Kidney (tissue), 14 donors: Measurements from ENCODE around the gene GPR6. TPM values are rescaled to one million over a fixed set of nuclear protein-coding genes. Genes with fewer than 3 reads are reported as not detected.

Experiments
- DNase-seq, 5 donors: peaks; one replicate each; pipeline ENCODE4 v3.0.0-alpha.2; 2013 to 2020
- FAIRE-seq: peaks from 2 replicates; lab custom pipeline; 2012; peaks lifted over from hg19 to GRCh38; lab: Jason Lieb, UNC
- H3K27ac ChIP-seq, 2 donors: one replicate each; pipeline ENCODE4 v1.7.0; 2013; ENCODE audit warnings: low read depth in 2 of 2, low read length in 2 of 2, inconsistent platforms in 1 of 2
- H3K27me3 ChIP-seq: one replicate; pipeline ENCODE4 v1.7.1; 2013; ENCODE audit warnings: low read length, inconsistent platforms; ENCODE audit not compliant: control insufficient read depth, insufficient read depth
- H3K36me3 ChIP-seq, 3 donors: one replicate each; pipeline versions ENCODE4 v1.7.0 to v1.7.1; 2013; ENCODE audit warnings: low read length in 3 of 3, control low read depth in 1 of 3, inconsistent platforms in 1 of 3; ENCODE audit not compliant: insufficient read depth in 3 of 3, control insufficient read depth in 2 of 3
- H3K4me1 ChIP-seq, 3 donors: one replicate each; pipeline versions ENCODE4 v1.7.0 to v1.7.1; 2013; ENCODE audit warnings: low read length in 3 of 3, inconsistent platforms in 1 of 3, low read depth in 1 of 3; ENCODE audit not compliant: control insufficient read depth in 2 of 3, insufficient read depth in 2 of 3
- H3K4me3 ChIP-seq, 3 donors: one replicate each; pipeline versions ENCODE4 v1.7.0 to v1.8.1; 2013; ENCODE audit warnings: low read length in 3 of 3, control low read depth in 1 of 3, inconsistent platforms in 1 of 3
- H3K9ac ChIP-seq, 3 donors: one replicate each; pipeline versions ENCODE4 v1.7.0 to v1.7.1; 2013; ENCODE audit warnings: low read length in 3 of 3, control low read depth in 1 of 3, inconsistent platforms in 1 of 3
- H3K9me3 ChIP-seq, 3 donors: one replicate each; pipeline versions ENCODE4 v1.7.0 to v1.7.1; 2013; ENCODE audit warnings: low read length in 3 of 3, control low read depth in 1 of 3, inconsistent platforms in 1 of 3; ENCODE audit not compliant: control insufficient read depth in 2 of 3, insufficient read depth in 1 of 3
- intact Hi-C: fragments of 100-400 bp; cut with DNase I; formaldehyde crosslinking; loops from one replicate; pipeline ENCODE4 v1.11.1; 2022
- polyA plus RNA-seq: library from polyadenylated mRNA; stranded (reverse); fragments of 350-450 nt; fragmentation: Illumina TruSeq; extraction: RNeasy Lipid Tissue Mini Kit (QIAGEN cat#74804); gene quantifications from one replicate; pipeline ENCODE4 v1.2.3, GENCODE V29; 2014; ENCODE audit warnings: low read depth, low replicate concordance; ENCODE audit not compliant: insufficient read depth
- total RNA-seq: library from RNA; stranded (reverse); fragmentation: NEBNext Ultra II Directional; extraction: Animal tissue kit (Norgen Biotek cat#: 25700); gene quantifications from one replicate; pipeline ENCODE4 v1.2.1, GENCODE V29; 2021
- TF ChIP-seq, protein P1 (sequence below): IDR thresholded peaks from 3 replicates; pipeline ENCODE4 v1.5.1; 2012; ENCODE audit warnings: mild to moderate bottlenecking, moderate library complexity, borderline replicate concordance; ENCODE audit not compliant: insufficient read depth; ENCODE audit errors: extremely low read depth
- donor health status: control.
- donor health status: control.
- donor health status: control.
- donor health status: control.
- donor health status: control.
- donor health status: DM: yes; HTN: yes; CAD: no.
- donor health status: Normal renal cell carcinoma (clear cell type).

The GPR6 gene
- total and polyA plus RNA-seq, 2 donors from 2014 or later = not detected

DNA sequence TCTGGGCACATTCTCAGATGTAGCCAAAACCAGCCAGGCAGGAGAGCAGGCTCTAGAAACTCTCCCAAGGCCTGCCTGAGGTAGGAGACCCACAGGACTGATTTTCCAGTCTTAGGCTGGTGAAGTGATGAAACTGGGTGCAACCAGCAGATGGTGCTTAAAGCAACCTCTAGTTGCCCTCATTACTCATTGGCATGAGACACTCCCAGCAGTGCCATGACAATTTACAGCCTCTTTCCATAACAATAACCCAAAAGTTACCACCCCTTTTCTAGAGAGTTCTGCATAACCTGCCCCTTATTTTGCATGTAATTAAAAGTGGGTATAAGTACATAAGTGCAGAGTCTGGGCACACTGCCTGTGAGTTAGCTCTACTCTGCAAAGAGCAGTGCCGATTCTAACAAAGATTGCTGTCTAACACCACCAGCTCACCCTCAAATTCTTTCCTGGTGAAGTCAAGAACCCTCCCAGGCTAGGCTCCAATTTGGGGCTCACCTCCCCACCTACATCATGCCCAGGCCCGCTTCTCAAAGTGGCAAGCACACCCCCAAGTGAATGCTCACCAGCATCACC lies 14.4 kb upstream of the GPR6 start:
- Histone ChIP-seq H3K9me3 (no peaks in the 10 kb centered on the region), H3K27me3 (no peaks in the 10 kb centered on the region), H3K4me3 (no peak overlapping the region), H3K9ac (no peak overlapping the region), H3K27ac (no peak overlapping the region), H3K36me3 (no peaks in the 10 kb centered on the region), H3K4me1 (no peaks in the 10 kb centered on the region)
- intact Hi-C loops = no loop called here
- TF ChIP-seq, protein P1, sequence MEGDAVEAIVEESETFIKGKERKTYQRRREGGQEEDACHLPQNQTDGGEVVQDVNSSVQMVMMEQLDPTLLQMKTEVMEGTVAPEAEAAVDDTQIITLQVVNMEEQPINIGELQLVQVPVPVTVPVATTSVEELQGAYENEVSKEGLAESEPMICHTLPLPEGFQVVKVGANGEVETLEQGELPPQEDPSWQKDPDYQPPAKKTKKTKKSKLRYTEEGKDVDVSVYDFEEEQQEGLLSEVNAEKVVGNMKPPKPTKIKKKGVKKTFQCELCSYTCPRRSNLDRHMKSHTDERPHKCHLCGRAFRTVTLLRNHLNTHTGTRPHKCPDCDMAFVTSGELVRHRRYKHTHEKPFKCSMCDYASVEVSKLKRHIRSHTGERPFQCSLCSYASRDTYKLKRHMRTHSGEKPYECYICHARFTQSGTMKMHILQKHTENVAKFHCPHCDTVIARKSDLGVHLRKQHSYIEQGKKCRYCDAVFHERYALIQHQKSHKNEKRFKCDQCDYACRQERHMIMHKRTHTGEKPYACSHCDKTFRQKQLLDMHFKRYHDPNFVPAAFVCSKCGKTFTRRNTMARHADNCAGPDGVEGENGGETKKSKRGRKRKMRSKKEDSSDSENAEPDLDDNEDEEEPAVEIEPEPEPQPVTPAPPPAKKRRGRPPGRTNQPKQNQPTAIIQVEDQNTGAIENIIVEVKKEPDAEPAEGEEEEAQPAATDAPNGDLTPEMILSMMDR = no peak
- FAIRE-seq (no peak), DNase-seq (no peak)

DNA sequence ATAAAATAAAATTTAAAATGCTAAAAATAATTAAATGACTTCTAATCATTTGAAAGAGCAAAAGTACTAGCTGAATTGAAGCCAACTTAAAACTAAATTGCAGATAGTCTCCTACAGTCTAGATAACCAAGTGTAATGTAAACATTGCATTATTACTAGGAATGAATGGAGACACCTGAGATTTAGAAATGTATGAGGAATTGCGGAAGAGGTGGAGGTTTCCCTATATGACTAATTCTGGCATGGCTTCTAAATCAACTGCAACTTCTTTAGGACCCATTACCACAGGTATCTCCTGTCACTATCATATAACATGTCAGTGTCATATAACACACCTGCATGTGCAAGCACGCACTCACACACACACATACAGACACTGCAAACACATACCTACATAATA lies 13.2 kb upstream of the GPR6 start:
- intact Hi-C loops = no loop called here
- H3K4me1 ChIP-seq = no peaks in the 10 kb centered on the region
- H3K4me3 ChIP-seq = no peak overlapping the region
- H3K9me3 ChIP-seq = no peaks in the 10 kb centered on the region
- no peaks in the 10 kb centered on the region for H3K36me3 ChIP-seq
- H3K27ac ChIP-seq = no peak overlapping the region
- FAIRE-seq = no peak
- TF ChIP-seq, protein P1 = no peak
- no peak overlapping the region for H3K9ac ChIP-seq
- no peaks in the 10 kb centered on the region for H3K27me3 ChIP-seq
- no peak for DNase-seq

DNA sequence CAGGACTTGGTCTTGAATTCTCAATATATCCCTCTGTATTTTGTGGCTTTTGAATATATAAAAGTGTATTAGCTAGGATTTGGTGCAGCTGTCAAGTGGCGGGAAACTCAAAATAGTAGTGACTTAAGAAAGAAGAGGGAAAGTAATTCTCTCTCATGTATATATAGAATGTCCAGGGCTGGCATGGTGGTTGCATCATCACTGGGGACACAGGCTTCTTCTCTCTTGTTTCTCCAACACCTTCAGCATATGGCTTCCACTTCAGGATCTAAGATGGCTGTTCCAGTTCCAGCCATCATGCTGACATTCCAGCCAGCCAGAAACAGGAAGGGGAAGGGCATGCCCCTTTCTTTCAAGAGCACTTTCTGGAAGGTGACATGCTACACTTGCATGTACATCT lies 11.8 kb upstream of the GPR6 start:
- H3K4me3 ChIP-seq = no peak overlapping the region
- H3K9ac ChIP-seq = no peak overlapping the region
- no peak for FAIRE-seq
- H3K9me3 ChIP-seq = no peaks in the 10 kb centered on the region
- no peaks in the 10 kb centered on the region for H3K27me3 ChIP-seq
- TF ChIP-seq, protein P1 = no peak
- no peak overlapping the region for H3K27ac ChIP-seq
- DNase-seq = no peak
- intact Hi-C loops = no loop called here
- no peaks in the 10 kb centered on the region for H3K4me1 ChIP-seq
- no peaks in the 10 kb centered on the region for H3K36me3 ChIP-seq

DNA sequence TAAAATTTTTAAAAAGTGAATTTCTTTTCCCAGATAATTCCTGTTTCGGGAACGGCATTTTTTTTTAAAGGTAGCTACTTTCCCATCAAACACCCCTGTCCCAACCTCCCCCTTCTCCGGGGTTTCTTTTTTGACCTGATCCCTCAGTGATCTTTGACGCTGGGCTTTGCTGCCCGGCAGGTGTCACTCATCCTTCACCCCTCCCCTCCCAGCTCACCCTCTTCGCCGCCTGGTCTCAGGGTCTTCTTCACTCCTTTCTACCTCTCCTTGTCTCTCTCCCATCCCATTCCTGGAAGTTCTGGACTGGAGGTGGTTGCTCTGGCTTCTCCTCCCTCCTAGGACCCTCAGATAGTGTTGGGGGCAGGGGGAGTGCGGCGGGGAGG lies 329 bp upstream of the GPR6 start:
- intact Hi-C loops = no loop called here
- Histone ChIP-seq H3K4me3 (no peak overlapping the region), H3K36me3 (no peaks in the 10 kb centered on the region), H3K9me3 (no peaks in the 10 kb centered on the region), H3K9ac (no peak overlapping the region), H3K4me1 (no peaks in the 10 kb centered on the region), H3K27ac (no peak overlapping the region), H3K27me3 (peaks cover 5% of the 10 kb centered on the region)
- TF ChIP-seq, protein P1 = no peak
- no peak for FAIRE-seq
- peak in 2 of 5 donors; percentile 1 to 25 for DNase-seq
